Mesenchymal stem cell (in vitro differentiated cells and primary cell): Measurements from ENCODE around the gene ZBTB46.
A peak's percentile ranks its signal among the peaks of the same experiment; 100 is the strongest.

Experiments
- DNase-seq: peaks from one replicate; pipeline ENCODE4 v3.0.0-alpha.2; 2013
- H2AFZ ChIP-seq: one replicate; pipeline ENCODE4 v1.6.1; 2013; ENCODE audit warnings: low read depth, mild to moderate bottlenecking, control low read depth, inconsistent platforms, low read length, moderate library complexity
- H2AK5ac ChIP-seq: 2 replicates; pipeline ENCODE4 v1.6.1; 2013; ENCODE audit warnings: low read length, moderate library complexity, mild to moderate bottlenecking, inconsistent platforms; ENCODE audit not compliant: severe bottlenecking
- H2BK120ac ChIP-seq: one replicate; pipeline ENCODE4 v1.6.1; 2013; ENCODE audit warnings: low read depth, mild to moderate bottlenecking, inconsistent platforms, low read length, moderate library complexity
- H2BK12ac ChIP-seq, 2 experiments: one replicate each; pipeline ENCODE4 v1.6.1; 2013; ENCODE audit warnings: inconsistent platforms in 2 of 2, low read length in 2 of 2, mild to moderate bottlenecking in 2 of 2, moderate library complexity in 2 of 2, control low read depth in 1 of 2
- H2BK15ac ChIP-seq: one replicate; pipeline ENCODE4 v1.6.1; 2013; ENCODE audit warnings: mild to moderate bottlenecking, low read depth, inconsistent platforms; ENCODE audit not compliant: poor library complexity, severe bottlenecking
- H2BK5ac ChIP-seq: 2 replicates; pipeline ENCODE4 v1.6.1; 2013; ENCODE audit warnings: low read depth, mild to moderate bottlenecking, low read length, control low read depth, inconsistent platforms; ENCODE audit not compliant: poor library complexity, severe bottlenecking
- H3K14ac ChIP-seq, 2 experiments: one replicate each; pipeline ENCODE4 v1.6.1; 2013; ENCODE audit warnings: inconsistent platforms in 2 of 2, low read length in 2 of 2, control low read depth in 1 of 2, mild to moderate bottlenecking in 1 of 2, moderate library complexity in 1 of 2
- H3K18ac ChIP-seq, 2 experiments: one replicate each; pipeline ENCODE4 v1.6.1; 2013; ENCODE audit warnings: inconsistent platforms in 2 of 2, low read length in 2 of 2, control low read depth in 1 of 2, low read depth in 1 of 2, mild to moderate bottlenecking in 1 of 2
- H3K23ac ChIP-seq, 2 experiments: one replicate each; pipeline ENCODE4 v1.6.1; 2013; ENCODE audit warnings: inconsistent platforms in 2 of 2, low read length in 2 of 2, mild to moderate bottlenecking in 2 of 2, moderate library complexity in 2 of 2, control low read depth in 1 of 2
- H3K27ac ChIP-seq: 2 replicates; pipeline ENCODE4 v1.5.1; 2013; ENCODE audit warnings: mild to moderate bottlenecking, moderate library complexity, low read length, control low read depth, inconsistent platforms; ENCODE audit not compliant: poor library complexity, severe bottlenecking
- H3K27me3 ChIP-seq, 2 experiments: 2 replicates each; pipeline versions ENCODE4 v1.6.1 to v1.7.0; 2013; ENCODE audit warnings: low read length in 2 of 2, mild to moderate bottlenecking in 2 of 2, moderate library complexity in 2 of 2, control low read depth in 1 of 2, inconsistent platforms in 1 of 2; ENCODE audit not compliant: control insufficient read depth in 1 of 2, insufficient read depth in 1 of 2
- H3K36me3 ChIP-seq, 2 experiments: 2 replicates each; pipeline versions ENCODE4 v1.6.1 to v1.7.0; 2013; ENCODE audit warnings: low read length in 2 of 2, control low read depth in 1 of 2, inconsistent platforms in 1 of 2, low read depth in 1 of 2, mild to moderate bottlenecking in 1 of 2; ENCODE audit not compliant: insufficient read depth in 2 of 2, control insufficient read depth in 1 of 2
- H3K4ac ChIP-seq, 2 experiments: one replicate each; pipeline ENCODE4 v1.6.1; 2013; ENCODE audit warnings: inconsistent platforms in 2 of 2, low read length in 2 of 2, mild to moderate bottlenecking in 2 of 2, moderate library complexity in 2 of 2, control low read depth in 1 of 2, low read depth in 1 of 2
- H3K4me1 ChIP-seq: 2 replicates; pipeline ENCODE4 v1.6.1; 2013; ENCODE audit warnings: low read depth, low read length, control low read depth; ENCODE audit not compliant: control insufficient read depth, insufficient read depth
- H3K4me2 ChIP-seq: 2 replicates; pipeline ENCODE4 v1.6.1; 2013; ENCODE audit warnings: low read length, mild to moderate bottlenecking, inconsistent platforms; ENCODE audit not compliant: poor library complexity, severe bottlenecking
- H3K4me3 ChIP-seq, 2 experiments: 2 replicates each; pipeline versions ENCODE4 v1.5.1 to v1.7.0; 2013; ENCODE audit warnings: low read length in 2 of 2, mild to moderate bottlenecking in 2 of 2, control low read depth in 1 of 2, low read depth in 1 of 2; ENCODE audit not compliant: insufficient read depth in 1 of 2
- H3K79me1 ChIP-seq: replicated peaks from 2 replicates; pipeline ENCODE4 v1.6.1; 2013; ENCODE audit warnings: mild to moderate bottlenecking, control low read depth, low read length, inconsistent platforms; ENCODE audit not compliant: poor library complexity, severe bottlenecking
- H3K9ac ChIP-seq: 2 replicates; pipeline ENCODE4 v1.7.0; 2013; ENCODE audit warnings: mild to moderate bottlenecking, low read length, moderate library complexity
- H3K9me3 ChIP-seq: 2 replicates; pipeline ENCODE4 v1.7.0; 2013; ENCODE audit warnings: mild to moderate bottlenecking, low read length; ENCODE audit not compliant: control insufficient read depth
- H4K8ac ChIP-seq: one replicate; pipeline ENCODE4 v1.6.1; 2013; ENCODE audit warnings: inconsistent platforms, mild to moderate bottlenecking, low read length, moderate library complexity
- H4K91ac ChIP-seq: one replicate; pipeline ENCODE4 v1.6.1; 2013; ENCODE audit warnings: mild to moderate bottlenecking, low read length, inconsistent platforms
- WGBS: methylation state at CpG from one replicate; pipeline ENCODE4 v1.1.7; 2013; ENCODE audit warnings: mixed read lengths; 5-methylcytosine and 5-hydroxymethylcytosine counted together

Gene ZBTB46

DNA sequence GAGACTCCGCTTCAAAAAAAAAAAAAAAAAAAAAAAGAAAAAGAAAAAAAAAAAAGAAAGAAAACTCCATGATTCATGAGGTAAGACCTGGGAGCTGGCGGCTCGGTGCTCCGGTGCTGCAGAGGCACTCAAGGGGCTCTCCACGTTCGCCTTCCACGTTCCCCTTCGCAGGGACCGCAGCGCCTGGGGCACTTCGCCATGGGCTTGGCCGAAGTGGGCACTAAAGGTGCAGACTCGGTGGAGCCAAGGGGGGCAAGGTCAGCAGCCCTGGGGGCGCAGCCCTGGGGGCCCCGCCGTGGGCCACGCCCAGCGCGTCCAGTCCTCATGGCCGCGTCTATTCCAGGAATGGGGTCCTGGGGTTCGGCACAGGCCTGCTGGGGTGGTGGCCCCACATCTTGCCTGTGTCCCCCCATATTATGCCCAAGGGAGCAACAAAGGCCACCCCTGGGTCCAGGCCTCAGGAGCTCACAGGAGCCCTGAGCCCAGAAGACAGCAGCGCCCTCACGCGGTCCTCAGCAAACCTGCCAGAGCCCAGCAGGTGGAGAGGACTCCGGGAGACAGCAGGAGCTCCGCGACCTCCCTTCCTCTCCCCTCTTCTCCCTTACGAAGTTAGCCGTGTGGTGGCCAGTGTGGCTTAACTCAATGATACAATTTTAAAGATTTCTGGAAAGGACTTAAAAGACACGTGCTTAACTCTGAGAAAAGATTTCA, 21.9 kb downstream of the ZBTB46 start:
- Histone ChIP-seq H2BK12ac (no peak overlapping the region), H3K4me1 (peaks cover 7% of the 10 kb centered on the region), H3K4ac (no peak overlapping the region), H3K23ac (no peak overlapping the region), H4K8ac (no peak overlapping the region), H3K27me3 (no peaks in the 10 kb centered on the region), H4K91ac (no peak overlapping the region), H3K9me3 (no peaks in the 10 kb centered on the region), H3K79me1 (peaks cover 45% of the 10 kb centered on the region), H2AK5ac (no peak overlapping the region), H3K18ac (no peak overlapping the region), H3K9ac (no peak overlapping the region), H2BK15ac (no peak overlapping the region), H2AFZ (no peak overlapping the region), H2BK5ac (no peak overlapping the region), H3K27ac (no peak overlapping the region), H3K36me3 (peaks cover 0 to 17% of the 10 kb centered on the region in 2 experiments), H3K4me2 (no peak overlapping the region), H3K14ac (no peak overlapping the region), H3K4me3 (no peak overlapping the region), H2BK120ac (no peak overlapping the region)
- 95% methylated on average over 27 of the region's 31 CpGs for WGBS
- no peak for DNase-seq

DNA sequence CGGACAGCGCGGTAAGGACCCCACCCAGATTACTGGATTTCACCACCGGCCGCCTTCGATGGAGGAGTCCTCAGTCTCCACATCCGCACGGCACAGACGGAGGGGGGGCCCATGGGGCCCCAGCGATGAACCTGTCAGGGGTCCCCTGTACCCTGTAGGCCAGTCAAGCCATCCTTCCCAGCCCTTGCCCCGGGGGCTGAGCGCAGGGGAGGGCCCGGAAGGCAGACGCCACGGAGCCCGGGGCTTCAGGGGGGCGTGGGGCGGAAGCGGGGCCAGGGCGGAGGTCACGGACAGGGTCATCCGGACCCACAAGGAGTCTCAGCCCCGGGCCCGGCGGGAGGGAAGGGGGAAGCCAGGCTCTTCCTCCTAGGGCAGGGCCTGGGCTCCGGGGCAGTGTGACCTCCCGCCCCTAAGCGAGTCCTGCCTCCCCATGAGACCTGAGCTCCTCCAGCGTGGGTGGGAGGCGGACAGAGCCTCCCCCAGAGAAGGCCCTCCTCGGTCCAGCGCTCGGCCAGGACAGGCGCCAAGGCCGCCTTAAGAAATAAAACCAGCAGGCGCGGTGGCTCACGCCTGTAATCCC, 22.8 kb downstream of the ZBTB46 start:
- no peak overlapping the region for H3K18ac ChIP-seq
- no peak overlapping the region for H3K23ac ChIP-seq
- H3K4me1 ChIP-seq = peaks cover 6% of the 10 kb centered on the region
- no peak overlapping the region for H2BK5ac ChIP-seq
- no peak overlapping the region for H2AK5ac ChIP-seq
- H4K91ac ChIP-seq = no peak overlapping the region
- no peaks in the 10 kb centered on the region for H3K9me3 ChIP-seq
- H3K14ac ChIP-seq = no peak overlapping the region
- WGBS = 97% methylated on average over 37 of the region's 38 CpGs
- H3K4me2 ChIP-seq = no peak overlapping the region
- no peak overlapping the region for H2AFZ ChIP-seq
- H2BK12ac ChIP-seq = no peak overlapping the region
- H3K9ac ChIP-seq = no peak overlapping the region
- no peaks in the 10 kb centered on the region for H3K27me3 ChIP-seq
- no peak overlapping the region for H2BK120ac ChIP-seq
- no peak overlapping the region for H2BK15ac ChIP-seq
- no peak overlapping the region for H3K4ac ChIP-seq
- peaks cover 46% of the 10 kb centered on the region for H3K79me1 ChIP-seq
- H4K8ac ChIP-seq = no peak overlapping the region
- no peak overlapping the region for H3K27ac ChIP-seq
- H3K36me3 ChIP-seq = peaks cover 0 to 26% of the 10 kb centered on the region in 2 experiments
- no peak overlapping the region for H3K4me3 ChIP-seq
- no peak for DNase-seq

DNA sequence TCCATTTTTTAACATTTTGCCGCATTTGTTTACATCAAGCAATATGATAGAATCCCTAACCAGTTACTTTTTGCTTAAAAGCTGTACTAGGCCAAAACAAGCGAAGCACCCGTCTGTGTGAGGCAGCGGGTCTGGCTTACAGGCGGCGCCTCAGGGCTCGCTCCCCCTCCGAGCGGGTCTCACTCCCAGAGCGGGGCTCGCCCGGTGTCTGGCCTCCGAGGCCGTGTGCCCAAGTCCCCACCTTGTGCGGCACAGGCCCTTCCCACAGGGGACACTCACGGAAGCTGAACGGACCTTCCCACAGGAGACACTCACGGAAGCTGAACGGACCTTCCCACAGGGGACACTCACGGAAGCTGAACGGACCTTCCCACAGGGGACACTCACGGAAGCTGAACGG, 23.4 kb downstream of the ZBTB46 start:
- Histone ChIP-seq H3K36me3 (peaks cover 0 to 31% of the 10 kb centered on the region in 2 experiments), H3K4me1 (peaks cover 6% of the 10 kb centered on the region), H4K8ac (no peak overlapping the region), H3K27ac (no peak overlapping the region), H2BK5ac (no peak overlapping the region), H3K9ac (no peak overlapping the region), H3K79me1 (peaks cover 48% of the 10 kb centered on the region), H3K4me3 (no peak overlapping the region), H3K23ac (no peak overlapping the region), H3K14ac (no peak overlapping the region), H3K18ac (no peak overlapping the region), H3K4ac (no peak overlapping the region), H3K4me2 (no peak overlapping the region), H2BK15ac (no peak overlapping the region), H2BK120ac (no peak overlapping the region), H2BK12ac (no peak overlapping the region), H4K91ac (peak overlapping the region; percentile 32), H2AK5ac (no peak overlapping the region), H3K27me3 (no peaks in the 10 kb centered on the region), H3K9me3 (no peaks in the 10 kb centered on the region), H2AFZ (no peak overlapping the region)
- no peak for DNase-seq
- WGBS = 98% methylated on average over 23 of the region's 23 CpGs

DNA sequence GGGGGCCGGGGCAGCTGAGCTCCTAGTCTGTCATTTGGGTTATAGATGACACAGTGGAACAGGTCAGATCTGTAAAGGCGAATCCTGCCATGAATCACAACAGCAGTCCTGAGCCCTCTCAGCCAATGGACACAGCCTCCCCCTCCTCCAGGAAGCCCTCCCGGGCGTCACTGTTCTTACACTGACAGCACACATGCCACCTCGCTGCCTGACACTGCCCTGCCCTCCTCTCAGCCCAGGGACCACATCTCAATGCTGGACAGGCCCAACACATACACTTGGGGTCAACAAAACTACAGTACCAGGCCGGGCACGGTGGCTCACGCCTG, 26.8 kb downstream of the ZBTB46 start:
- Histone ChIP-seq H3K27ac (no peak overlapping the region), H3K79me1 (peaks cover 40% of the 10 kb centered on the region), H3K4me3 (no peak overlapping the region), H3K4me2 (no peak overlapping the region), H2AFZ (no peak overlapping the region), H2AK5ac (no peak overlapping the region), H3K14ac (no peak overlapping the region), H2BK12ac (no peak overlapping the region), H4K8ac (no peak overlapping the region), H3K27me3 (peaks cover 0 to 3% of the 10 kb centered on the region in 2 experiments), H2BK15ac (no peak overlapping the region), H3K4ac (no peak overlapping the region), H3K9me3 (no peaks in the 10 kb centered on the region), H3K4me1 (peaks cover 6% of the 10 kb centered on the region), H3K9ac (no peak overlapping the region), H3K23ac (no peak overlapping the region), H2BK5ac (no peak overlapping the region), H4K91ac (no peak overlapping the region), H3K18ac (no peak overlapping the region), H3K36me3 (peaks cover 0 to 42% of the 10 kb centered on the region in 2 experiments), H2BK120ac (no peak overlapping the region)
- no peak for DNase-seq
- WGBS = 95% methylated on average over 8 of the region's 8 CpGs
